ENCODE data around the gene FOXL3. TPM values are rescaled to one million over a fixed set of nuclear protein-coding genes. Genes with fewer than 3 reads are reported as not detected.
"Not testable (repeated sequence)": the region's sequence is repeated elsewhere in the genome, so short reads cannot be mapped to it uniquely, and the experiment has no call there.

FOXL3 gene
- total RNA-seq: not detected
- long read RNA-seq: 0 reads

DNA sequence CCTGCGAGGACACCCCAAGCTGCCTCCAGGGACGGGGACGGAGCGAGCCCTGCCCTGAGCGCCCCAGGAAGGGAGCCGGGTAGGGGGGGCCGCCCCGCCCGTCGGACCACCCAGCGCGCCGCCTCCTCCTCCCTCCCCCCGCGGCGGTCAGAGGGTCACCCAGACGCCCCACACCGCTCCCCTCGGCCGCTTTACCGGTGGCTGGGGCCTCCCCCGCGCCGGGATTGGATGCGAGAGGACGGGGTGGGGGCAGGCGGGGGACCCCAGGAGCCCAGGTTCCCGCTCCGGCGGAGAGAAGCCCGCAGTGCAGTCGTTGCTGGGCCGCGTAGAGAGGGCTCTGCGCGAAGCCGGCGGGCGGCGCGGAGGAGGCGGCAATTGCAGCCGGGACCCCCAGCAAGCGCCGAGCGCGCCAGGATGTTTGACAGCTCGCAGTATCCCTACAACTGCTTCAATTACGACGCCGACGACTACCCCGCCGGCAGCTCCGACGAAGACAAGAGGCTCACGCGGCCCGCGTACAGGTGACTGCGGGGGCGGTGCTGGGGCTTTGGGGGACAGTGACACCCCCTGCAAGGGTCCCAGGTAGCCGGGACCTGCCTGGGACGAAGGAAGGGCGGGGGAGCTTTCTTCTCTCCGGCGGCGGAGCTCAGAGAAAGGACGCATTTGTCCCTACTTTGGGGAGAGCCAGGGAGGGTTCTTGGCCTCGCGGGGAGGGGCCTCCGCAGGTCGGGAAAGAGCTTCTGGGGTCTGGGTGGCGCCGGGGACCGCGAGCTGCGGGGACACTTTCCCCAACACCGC is at the start of gene FOXL3:
FOXL3 (plus strand) TSS at position 415 of the 798 bp plus-strand sequence; CDS start at position 415, 0 bp downstream.
- DNase-seq (ENCODE audit: low spot score): no peak

GRCh38 chr7:240887-241421 is 49.0 kb upstream of the FOXL3 start:
- DNase-seq (ENCODE audit: low spot score): no peak

DNA sequence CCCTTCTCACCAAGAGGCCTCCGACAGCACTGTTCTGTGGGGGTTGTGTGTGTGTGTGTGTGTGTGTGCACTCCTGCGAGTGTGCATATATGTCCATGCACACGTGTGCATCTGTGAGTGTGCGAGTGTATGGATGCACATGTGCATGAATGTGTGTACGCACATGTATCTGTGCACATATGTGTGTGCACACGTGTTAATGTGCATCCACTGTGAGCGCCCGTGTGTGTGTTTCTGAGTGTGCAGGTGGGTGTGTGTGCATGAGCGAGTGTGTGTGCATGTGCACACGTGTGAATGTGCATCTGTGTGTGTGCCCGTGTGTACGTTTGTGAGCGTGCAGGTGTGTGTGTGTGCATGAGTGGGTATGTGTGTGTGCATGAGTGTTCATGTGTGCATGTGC is 48.5 kb upstream of the FOXL3 start:
- no peak for DNase-seq (ENCODE audit: low spot score)

- not testable (repeated sequence) for DNase-seq (ENCODE audit: low spot score)
Measured at GRCh38 chr7:242826-243579, 47.0 kb upstream of the FOXL3 start.

GRCh38 chr7:243580-243978 is 46.4 kb upstream of the FOXL3 start:
- DNase-seq (ENCODE audit: low spot score): not testable (repeated sequence)

- no peak for DNase-seq (ENCODE audit: low spot score)
Measured at GRCh38 chr7:244974-245373, 45.0 kb upstream of the FOXL3 start.

DNA sequence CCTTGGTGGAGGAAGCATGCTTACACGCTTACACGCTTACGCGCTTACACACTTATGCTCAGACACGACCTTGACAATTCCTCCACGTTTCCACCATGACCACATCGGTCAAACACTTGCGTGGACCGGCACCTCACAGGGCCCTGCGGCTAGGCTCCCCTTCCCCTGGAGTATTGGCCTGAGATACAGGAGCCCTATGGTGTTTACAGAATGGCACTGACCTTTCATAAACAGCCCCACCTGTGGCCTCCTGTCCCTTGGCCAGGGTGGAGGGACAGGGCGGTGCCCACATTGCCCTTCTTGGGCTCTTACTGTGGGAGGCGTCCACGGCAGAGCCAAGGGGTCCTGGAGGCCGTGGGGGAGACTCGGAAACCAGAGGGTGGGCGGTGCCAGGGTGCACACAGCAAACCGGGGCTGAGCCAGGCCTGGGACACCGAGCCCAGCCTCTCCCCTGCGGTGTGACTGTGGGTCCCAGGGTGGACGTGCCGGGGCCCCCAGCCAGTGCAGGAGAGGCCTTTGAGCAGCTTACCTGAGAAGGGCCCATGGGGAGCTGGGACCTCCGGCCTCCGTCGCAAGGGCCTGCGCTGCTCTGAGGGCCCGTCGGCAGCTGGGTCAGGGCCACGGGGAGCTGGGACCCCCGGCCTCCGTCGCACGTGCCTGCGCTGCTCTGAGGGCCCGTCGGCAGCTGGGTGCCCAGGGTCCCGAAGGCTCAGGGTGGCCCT is 44.2 kb upstream of the FOXL3 start:
- no peak for DNase-seq (ENCODE audit: low spot score)

DNA sequence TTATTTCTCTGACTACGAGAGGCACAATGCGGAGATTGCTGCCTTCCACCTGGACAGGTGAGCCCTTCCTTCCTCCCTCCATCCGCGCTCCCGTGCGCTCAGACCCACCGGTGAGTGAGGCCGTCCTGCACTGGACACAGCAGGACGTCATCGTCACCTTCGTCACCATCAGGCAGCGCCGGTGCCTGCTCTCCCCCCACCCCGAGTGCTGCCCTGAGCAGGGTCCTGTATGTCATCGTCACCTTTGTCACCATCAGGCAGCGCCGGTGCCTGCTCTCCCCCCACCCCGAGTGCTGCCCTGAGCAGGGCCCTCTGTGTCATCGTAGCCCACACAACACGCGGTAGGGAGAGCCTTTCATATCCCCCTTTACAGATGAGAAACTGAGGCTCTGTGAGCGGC is 43.5 kb upstream of the FOXL3 start:
- no peak for DNase-seq (ENCODE audit: low spot score)

DNA sequence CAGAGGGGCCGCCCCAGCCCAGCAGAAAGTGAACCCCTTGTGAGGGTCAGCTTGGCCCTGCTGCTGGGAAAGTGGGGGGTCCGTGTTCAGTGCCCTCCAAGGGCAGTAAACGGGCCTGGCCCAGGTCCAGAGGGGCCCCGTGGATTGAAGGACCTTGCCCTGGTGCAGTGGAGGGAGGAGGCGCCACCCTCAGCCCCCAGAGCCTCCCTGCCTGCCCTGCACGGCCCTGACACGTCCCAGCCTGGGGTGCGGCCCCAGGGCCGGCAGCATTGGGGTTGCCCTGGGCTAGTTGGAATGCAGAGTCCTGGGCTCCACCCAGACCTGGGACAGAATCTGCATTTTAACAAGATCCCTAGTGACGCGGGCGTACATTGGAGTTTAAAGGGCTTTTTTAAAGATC is 42.8 kb upstream of the FOXL3 start:
- DNase-seq (ENCODE audit: low spot score): no peak

GRCh38 chr7:247636-248035 is 42.3 kb upstream of the FOXL3 start:
- DNase-seq (ENCODE audit: low spot score): no peak

GRCh38 chr7:248732-249435 is 41.1 kb upstream of the FOXL3 start:
- no peak for DNase-seq (ENCODE audit: low spot score)

- DNase-seq (ENCODE audit: low spot score): no peak
Measured at GRCh38 chr7:249989-250388, 40.0 kb upstream of the FOXL3 start.

DNA sequence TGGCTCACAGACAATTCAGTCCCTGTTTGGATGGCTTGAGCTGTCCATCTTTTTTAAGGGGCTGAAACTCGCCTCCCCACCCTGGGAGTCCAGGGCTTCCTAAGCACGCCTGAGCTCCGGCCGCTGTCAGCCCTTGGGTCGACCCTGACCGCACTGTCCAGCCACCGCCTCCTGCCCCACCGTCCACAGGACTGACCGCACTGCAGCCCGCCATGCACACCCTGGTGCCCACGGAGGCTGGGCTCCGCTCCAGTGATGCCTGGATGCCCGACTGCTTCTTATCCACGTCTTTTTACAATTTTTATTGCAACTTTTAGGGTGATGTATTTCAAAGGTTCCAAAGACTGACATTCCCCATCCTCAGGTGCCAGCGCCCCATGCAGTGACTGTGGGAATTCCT is 39.4 kb upstream of the FOXL3 start:
- no peak for DNase-seq (ENCODE audit: low spot score)

DNA sequence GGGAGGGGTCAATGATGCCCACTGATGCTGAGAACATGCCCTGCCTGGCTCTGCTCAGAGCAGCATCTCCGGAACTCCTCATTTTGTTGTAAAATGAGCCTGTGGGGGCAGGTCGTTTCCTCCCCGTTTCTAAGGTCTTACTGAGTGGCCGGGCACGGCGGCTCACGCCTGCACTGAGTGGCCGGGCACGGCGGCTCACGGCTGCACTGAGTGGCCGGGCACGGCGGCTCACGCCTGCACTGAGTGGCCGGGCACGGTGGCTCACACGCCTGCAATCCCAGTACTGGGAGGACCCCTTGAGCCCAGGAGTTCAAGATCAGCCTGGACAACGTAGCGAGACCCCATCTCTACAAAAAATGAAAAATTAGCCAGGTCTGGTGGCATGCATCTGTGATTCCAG is 39.0 kb upstream of the FOXL3 start:
- DNase-seq (ENCODE audit: low spot score): no peak

GRCh38 chr7:251446-252175 is 38.4 kb upstream of the FOXL3 start:
- no peak for DNase-seq (ENCODE audit: low spot score)

DNA sequence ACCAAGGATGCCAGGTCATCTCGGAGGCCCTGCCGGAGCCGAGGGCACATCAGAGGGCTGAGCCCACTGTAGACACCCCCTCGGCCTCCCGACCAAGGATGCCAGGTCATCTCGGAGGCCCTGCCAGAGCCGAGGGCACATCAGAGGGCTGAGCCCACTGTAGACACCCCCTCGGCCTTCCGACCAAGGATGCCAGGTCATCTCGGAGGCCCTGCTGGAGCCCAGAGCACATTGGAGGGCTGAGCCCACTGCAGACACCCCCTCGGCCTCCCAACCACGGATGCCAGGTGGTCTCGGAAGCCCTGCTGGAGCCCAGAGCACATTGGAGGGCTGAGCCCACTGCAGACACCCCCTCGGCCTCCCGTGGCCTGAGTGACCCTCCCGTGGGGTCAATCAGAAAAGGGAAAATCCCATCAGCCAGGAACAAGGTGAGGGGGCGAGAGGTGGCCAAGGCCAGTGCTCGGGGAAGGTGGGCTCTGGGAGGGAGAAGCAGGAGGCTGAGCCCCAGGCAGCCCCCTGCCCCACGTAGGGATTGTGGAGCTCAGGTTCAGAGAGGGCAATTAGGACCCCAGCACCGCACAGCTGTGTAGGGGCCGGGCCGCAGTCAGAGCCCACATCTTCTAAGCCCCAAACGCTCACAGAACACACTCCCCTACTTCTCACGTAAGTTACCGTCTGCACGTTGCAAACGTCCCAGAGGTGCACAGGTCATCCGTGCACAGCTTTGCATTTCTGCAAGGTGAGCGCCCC is 37.6 kb upstream of the FOXL3 start:
- no peak for DNase-seq (ENCODE audit: low spot score)

- no peak for DNase-seq (ENCODE audit: low spot score)
Measured at GRCh38 chr7:252981-253380, 37.0 kb upstream of the FOXL3 start.

- DNase-seq (ENCODE audit: low spot score): no peak
Measured at GRCh38 chr7:253581-254336, 36.2 kb upstream of the FOXL3 start.

Data from mesenteric fat pad (tissue), 1 donor.